ENCODE results near the gene CSAG1.
"Not testable (repeated sequence)": the region's sequence is repeated elsewhere in the genome, so short reads cannot be mapped to it uniquely, and the experiment has no call there.

The CSAG1 gene

GRCh38 chrX:152733261-152733975, at the start of gene CSAG1, which contains the start of gene MAGEA12:
Gene CSAG1, minus strand, starts transcription at chrX:152733721. Its CDS starts 1,261 bp downstream, at chrX:152732460.
Gene MAGEA12, plus strand, starts transcription at chrX:152733757. Its CDS starts 2,405 bp downstream, at chrX:152736162.
- DNase-seq: no peak

GRCh38 chrX:152769549-152770289, 36.2 kb upstream of the CSAG1 start, which contains the start of gene MAGEA6:
Gene MAGEA6, minus strand, starts transcription at chrX:152769689. Its CDS starts 2,039 bp downstream, at chrX:152767650.
- DNase-seq: not testable (repeated sequence)

GRCh38 chrX:152766562-152766961, 33.0 kb upstream of the CSAG1 start:
- DNase-seq: not testable (repeated sequence)

GRCh38 chrX:152761582-152761981, 28.1 kb upstream of the CSAG1 start:
- DNase-seq: not testable (repeated sequence)

- not testable (repeated sequence) for DNase-seq
Measured at GRCh38 chrX:152759544-152759943, 26.0 kb upstream of the CSAG1 start.

GRCh38 chrX:152758918-152759317, 25.4 kb upstream of the CSAG1 start, which contains the start of gene CSAG3:
Gene CSAG3, plus strand, starts transcription at chrX:152759218.
- DNase-seq: not testable (repeated sequence)

- not testable (repeated sequence) for DNase-seq
Measured at GRCh38 chrX:152754871-152755270, 21.4 kb upstream of the CSAG1 start.

GRCh38 chrX:152753686-152754650, 20.4 kb upstream of the CSAG1 start, which contains the start of gene MAGEA2:
Gene MAGEA2, minus strand, starts transcription at chrX:152753842. Its CDS starts 2,479 bp downstream, at chrX:152751363.
- DNase-seq: not testable (repeated sequence)

GRCh38 chrX:152738560-152738959, 5.0 kb upstream of the CSAG1 start:
- no peak for DNase-seq

GRCh38 chrX:152736528-152736927, 3.0 kb upstream of the CSAG1 start:
- DNase-seq: not testable (repeated sequence)

GRCh38 chrX:152735860-152736511, 2.5 kb upstream of the CSAG1 start:
- no peak for DNase-seq

GRCh38 chrX:152735101-152735500, 1.6 kb upstream of the CSAG1 start:
- DNase-seq: no peak

- not testable (repeated sequence) for DNase-seq
Measured at GRCh38 chrX:152734143-152734858, 780 bp upstream of the CSAG1 start.

GRCh38 chrX:152725409-152725808, 8.1 kb downstream of the CSAG1 start:
- DNase-seq: no peak

- not testable (repeated sequence) for DNase-seq
Measured at GRCh38 chrX:152713815-152714787, 19.4 kb downstream of the CSAG1 start, which contains the start of gene MAGEA2B. Gene MAGEA2B, plus strand, starts transcription at chrX:152714628. Its CDS starts 2,479 bp downstream, at chrX:152717107.

GRCh38 chrX:152713195-152713594, 20.3 kb downstream of the CSAG1 start:
- DNase-seq: not testable (repeated sequence)

GRCh38 chrX:152709173-152709572, 24.3 kb downstream of the CSAG1 start, which contains the start of gene CSAG2:
Gene CSAG2, minus strand, starts transcription at chrX:152709273. Its CDS starts 161 bp downstream, at chrX:152709112.
- not testable (repeated sequence) for DNase-seq

GRCh38 chrX:152706500-152706899, 27.0 kb downstream of the CSAG1 start:
- not testable (repeated sequence) for DNase-seq

GRCh38 chrX:152700390-152700789, 33.1 kb downstream of the CSAG1 start:
- DNase-seq: not testable (repeated sequence)

All from cerebellar nuclear complex (tissue), 1 donor.